ENCODE results near the gene PDE2A.
A peak's percentile ranks its signal among the peaks of the same experiment; 100 is the strongest.

PDE2A gene

GRCh38 chr11:72676861-72677341 lies 2.7 kb upstream of the PDE2A start:
- peak; percentile 32 for DNase-seq
- no peak for TF ChIP-seq CTCF (IDR thresholded peaks at IDR 0.05; ENCODE audit: low read depth, low read length, missing control alignments)
- in situ Hi-C loops (cut with HindIII; ENCODE audit: low pct_ligation_motif_present, low sequenced_read_pairs): no loop called here
- no peak overlapping the region for H3K27ac ChIP-seq
- H3K4me3 ChIP-seq (ENCODE audit: low read depth, low read length): no peak overlapping the region
- H3K27me3 ChIP-seq (replicated peaks): peaks cover 72% of the 10 kb centered on the region
- no peaks in the 10 kb centered on the region for H3K36me3 ChIP-seq (replicated peaks)

- in situ Hi-C loops (cut with HindIII; ENCODE audit: low pct_ligation_motif_present, low sequenced_read_pairs): no loop called here
- peaks cover 72% of the 10 kb centered on the region for H3K27me3 ChIP-seq (replicated peaks)
- no peak for TF ChIP-seq CTCF (IDR thresholded peaks at IDR 0.05; ENCODE audit: low read depth, low read length, missing control alignments)
These were observed 999 bp upstream of the PDE2A start for GRCh38 chr11:72675221-72675620.

GRCh38 chr11:72673284-72673942 lies 809 bp downstream of the PDE2A start:
- in situ Hi-C loops (cut with HindIII; ENCODE audit: low pct_ligation_motif_present, low sequenced_read_pairs): no loop called here
- H3K27ac ChIP-seq: no peak overlapping the region
- no peak for TF ChIP-seq CTCF (IDR thresholded peaks at IDR 0.05; ENCODE audit: low read depth, low read length, missing control alignments)

More at GRCh38 chr11:72675221-72675620, 999 bp upstream of the PDE2A start:
- DNase-seq: no peak
- no peak overlapping the region for H3K4me3 ChIP-seq (ENCODE audit: low read depth, low read length)
- no peak overlapping the region for H3K27ac ChIP-seq
- H3K36me3 ChIP-seq (replicated peaks): no peaks in the 10 kb centered on the region

GRCh38 chr11:72672597-72673238 lies 1.5 kb downstream of the PDE2A start:
- H3K27me3 ChIP-seq (replicated peaks): peaks cover 59% of the 10 kb centered on the region
- no peak for TF ChIP-seq CTCF (IDR thresholded peaks at IDR 0.05; ENCODE audit: low read depth, low read length, missing control alignments)
- in situ Hi-C loops (cut with HindIII; ENCODE audit: low pct_ligation_motif_present, low sequenced_read_pairs): no loop called here
- no peaks in the 10 kb centered on the region for H3K36me3 ChIP-seq (replicated peaks)
- H3K27ac ChIP-seq: no peak overlapping the region
- DNase-seq: no peak
- H3K4me3 ChIP-seq (ENCODE audit: low read depth, low read length): no peak overlapping the region

More at GRCh38 chr11:72673284-72673942, 809 bp downstream of the PDE2A start:
- DNase-seq: no peak
- Histone ChIP-seq H3K27me3 (replicated peaks) (peaks cover 64% of the 10 kb centered on the region), H3K36me3 (replicated peaks) (no peaks in the 10 kb centered on the region), H3K4me3 (ENCODE audit: low read depth, low read length) (no peak overlapping the region)

DNA sequence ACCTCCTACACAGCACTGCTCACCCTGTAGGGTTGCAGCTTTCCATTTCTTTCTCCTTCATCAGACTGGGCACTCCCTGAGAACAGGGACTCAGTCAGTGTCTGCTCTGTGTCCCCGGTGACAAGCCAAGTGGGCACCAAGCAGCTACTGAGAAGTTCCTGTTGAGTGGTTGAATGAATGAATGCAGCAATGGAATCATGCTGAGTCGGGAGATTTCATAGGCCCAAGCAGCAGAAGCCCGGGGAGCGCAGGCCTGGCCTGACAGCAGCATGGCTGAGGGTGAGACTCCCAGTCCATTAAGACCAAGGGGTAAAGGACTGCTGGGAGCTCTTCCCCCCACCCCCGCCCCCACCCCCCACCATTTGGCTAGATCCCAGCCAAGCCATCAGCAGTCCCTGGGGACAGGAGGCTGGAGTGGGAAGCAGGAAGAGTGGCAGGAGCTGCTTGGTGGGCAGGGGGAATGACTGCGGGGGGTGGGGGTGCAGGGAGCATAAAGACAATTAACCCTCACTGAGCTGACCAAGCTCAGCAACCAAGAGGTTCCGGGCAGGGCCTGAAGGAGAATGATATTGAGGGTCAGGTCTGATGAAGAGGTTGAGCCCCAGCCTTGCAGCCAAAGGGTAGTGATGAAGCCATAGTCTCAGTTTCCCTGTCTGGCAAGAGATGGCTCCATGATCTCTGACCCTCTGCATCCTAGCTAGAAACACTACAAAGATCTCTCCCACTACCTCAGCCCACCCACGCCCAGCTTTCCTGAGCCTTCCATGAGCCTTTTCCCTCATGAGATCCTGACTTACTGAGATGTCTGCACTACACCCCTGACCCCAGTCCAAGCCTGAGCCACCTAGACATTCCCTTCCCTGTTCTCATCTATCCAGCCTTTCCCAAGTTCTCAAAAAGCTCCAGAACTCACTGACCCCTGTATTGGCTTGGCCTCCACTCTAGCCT lies 2.8 kb downstream of the PDE2A start:
- TF ChIP-seq CTCF (IDR thresholded peaks at IDR 0.05; ENCODE audit: low read depth, low read length, missing control alignments): no peak
- in situ Hi-C loops (cut with HindIII; ENCODE audit: low pct_ligation_motif_present, low sequenced_read_pairs): no loop called here
- Histone ChIP-seq H3K27ac (no peak overlapping the region), H3K4me3 (ENCODE audit: low read depth, low read length) (no peak overlapping the region), H3K27me3 (replicated peaks) (peaks cover 46% of the 10 kb centered on the region), H3K36me3 (replicated peaks) (no peaks in the 10 kb centered on the region)
- no peak for DNase-seq

Data from brain microvascular endothelial cell (primary cell).